ENCODE data around the gene DUSP15.

The DUSP15 gene

DNA sequence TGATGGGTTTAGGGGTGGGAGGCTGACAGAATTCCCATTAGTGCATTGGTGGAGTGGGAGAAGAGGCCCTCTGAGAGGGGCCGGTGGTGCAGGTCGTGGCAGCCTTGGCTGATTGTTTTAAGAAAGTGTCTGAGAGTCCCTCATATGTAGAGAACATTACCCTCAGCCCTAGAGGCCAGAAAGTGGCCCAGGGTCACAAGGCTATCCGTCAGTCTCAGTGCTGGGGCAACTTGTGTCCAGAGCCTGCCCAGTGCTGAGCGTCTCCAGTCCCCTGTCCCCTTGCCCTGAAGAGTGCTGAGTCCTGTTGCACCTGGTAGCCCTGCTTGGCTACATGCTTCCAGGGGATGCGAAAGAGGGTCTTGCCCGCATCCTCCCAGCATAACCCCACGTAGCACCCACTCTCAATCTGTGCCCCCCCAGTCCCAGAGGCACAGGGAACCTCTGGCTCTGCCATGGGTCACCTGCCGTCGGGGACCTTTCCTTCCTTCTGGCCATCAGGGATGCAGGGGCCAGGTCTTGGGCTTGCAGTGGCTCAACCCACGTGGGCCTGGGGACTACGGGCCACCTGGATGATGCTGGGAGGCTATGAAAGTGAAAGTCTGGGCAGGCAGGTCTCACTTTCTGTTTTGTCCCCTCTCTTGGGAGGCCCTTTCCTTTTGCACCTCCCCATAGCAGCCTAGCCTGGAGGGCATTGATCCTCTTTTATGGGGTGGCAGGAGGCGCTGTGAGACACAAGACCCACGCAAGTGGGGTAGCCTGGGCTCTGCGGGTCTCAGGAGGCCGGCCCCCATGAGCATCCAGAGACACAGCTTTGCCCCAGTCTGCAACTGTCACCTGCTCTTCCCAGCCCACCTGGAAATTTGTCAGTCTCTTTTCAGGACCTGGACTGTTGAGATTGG is 12.2 kb downstream of the DUSP15 start:
- no peak overlapping the region for H3K4me3 ChIP-seq (ENCODE audit: low read depth in 1 of 2, low read length in 2 of 2)
- peaks cover 0 to 20% of the 10 kb centered on the region in 2 donors for H3K4me1 ChIP-seq (ENCODE audit: control insufficient read depth in 1 of 2, insufficient read depth in 2 of 2, low read length in 2 of 2)
- H3K36me3 ChIP-seq (ENCODE audit: control insufficient read depth in 1 of 2, insufficient read depth in 2 of 2, low read length in 2 of 2) = no peaks in the 10 kb centered on the region
- H3K27ac ChIP-seq (ENCODE audit: low read length) = no peak overlapping the region
- peaks cover 11% of the 10 kb centered on the region for H3K27me3 ChIP-seq (ENCODE audit: low read depth, low read length)
- no peaks in the 10 kb centered on the region for H3K9me3 ChIP-seq (ENCODE audit: control insufficient read depth in 1 of 2, low read length in 2 of 2)

- peaks cover 0 to 17% of the 10 kb centered on the region in 2 donors for H3K4me1 ChIP-seq (ENCODE audit: control insufficient read depth in 1 of 2, insufficient read depth in 2 of 2, low read length in 2 of 2)
- H3K36me3 ChIP-seq (ENCODE audit: control insufficient read depth in 1 of 2, insufficient read depth in 2 of 2, low read length in 2 of 2) = no peaks in the 10 kb centered on the region
- peaks cover 14% of the 10 kb centered on the region for H3K27me3 ChIP-seq (ENCODE audit: low read depth, low read length)
- H3K27ac ChIP-seq (ENCODE audit: low read length) = no peak overlapping the region
- no peaks in the 10 kb centered on the region for H3K9me3 ChIP-seq (ENCODE audit: control insufficient read depth in 1 of 2, low read length in 2 of 2)
- no peak overlapping the region for H3K4me3 ChIP-seq (ENCODE audit: low read depth in 1 of 2, low read length in 2 of 2)
Observed at GRCh38 chr20:31856516-31856915, 13.8 kb downstream of the DUSP15 start.

- Histone ChIP-seq H3K4me3 (ENCODE audit: low read depth in 1 of 2, low read length in 2 of 2) (no peak overlapping the region), H3K27me3 (ENCODE audit: low read depth, low read length) (peaks cover 14% of the 10 kb centered on the region), H3K36me3 (ENCODE audit: control insufficient read depth in 1 of 2, insufficient read depth in 2 of 2, low read length in 2 of 2) (no peaks in the 10 kb centered on the region), H3K9me3 (ENCODE audit: control insufficient read depth in 1 of 2, low read length in 2 of 2) (no peaks in the 10 kb centered on the region), H3K4me1 (ENCODE audit: control insufficient read depth in 1 of 2, insufficient read depth in 2 of 2, low read length in 2 of 2) (no peaks in the 10 kb centered on the region), H3K27ac (ENCODE audit: low read length) (no peak overlapping the region)
Observed at GRCh38 chr20:31853481-31853880, 16.8 kb downstream of the DUSP15 start.

GRCh38 chr20:31851240-31851955 is 18.9 kb downstream of the DUSP15 start:
- Histone ChIP-seq H3K36me3 (ENCODE audit: control insufficient read depth in 1 of 2, insufficient read depth in 2 of 2, low read length in 2 of 2) (no peaks in the 10 kb centered on the region), H3K27me3 (ENCODE audit: low read depth, low read length) (peaks cover 14% of the 10 kb centered on the region), H3K9me3 (ENCODE audit: control insufficient read depth in 1 of 2, low read length in 2 of 2) (no peaks in the 10 kb centered on the region), H3K4me3 (ENCODE audit: low read depth in 1 of 2, low read length in 2 of 2) (no peak overlapping the region), H3K4me1 (ENCODE audit: control insufficient read depth in 1 of 2, insufficient read depth in 2 of 2, low read length in 2 of 2) (no peaks in the 10 kb centered on the region), H3K27ac (ENCODE audit: low read length) (no peak overlapping the region)

DNA sequence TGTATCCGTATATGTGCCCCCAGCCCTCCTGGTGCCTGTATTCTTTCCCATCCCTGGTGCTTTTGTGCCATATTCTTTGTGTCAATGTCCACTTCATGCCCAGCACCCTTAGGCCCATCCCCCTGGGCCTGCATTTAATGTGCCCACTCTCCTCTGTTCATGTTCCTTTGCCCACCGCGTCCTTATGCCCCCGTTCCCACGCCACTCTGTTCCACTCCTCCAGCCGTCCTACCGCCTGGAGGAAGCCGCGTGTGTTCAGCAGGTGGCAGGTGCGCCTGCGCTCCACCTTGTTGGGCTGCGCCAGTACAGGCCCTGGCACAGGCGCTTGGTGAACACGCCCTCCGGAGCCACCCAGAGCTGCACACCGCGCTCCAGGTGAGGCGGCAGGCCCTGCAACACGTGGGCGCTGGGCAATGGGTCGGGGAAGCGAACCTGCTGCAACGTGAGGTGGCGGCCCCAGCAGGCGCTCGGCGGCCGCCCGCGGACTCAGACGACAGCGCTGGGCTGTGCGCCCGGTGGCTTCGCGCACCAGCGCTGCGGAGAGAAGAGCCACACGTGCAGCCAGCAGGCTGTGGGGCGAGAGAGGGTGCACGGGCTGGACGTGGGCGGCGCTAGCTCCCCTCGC is 20.9 kb downstream of the DUSP15 start:
- H3K27me3 ChIP-seq (ENCODE audit: low read depth, low read length) = peaks cover 14% of the 10 kb centered on the region
- no peak overlapping the region for H3K4me3 ChIP-seq (ENCODE audit: low read depth in 1 of 2, low read length in 2 of 2)
- H3K4me1 ChIP-seq (ENCODE audit: control insufficient read depth in 1 of 2, insufficient read depth in 2 of 2, low read length in 2 of 2) = no peaks in the 10 kb centered on the region
- H3K27ac ChIP-seq (ENCODE audit: low read length) = no peak overlapping the region
- no peaks in the 10 kb centered on the region for H3K9me3 ChIP-seq (ENCODE audit: control insufficient read depth in 1 of 2, low read length in 2 of 2)
- no peaks in the 10 kb centered on the region for H3K36me3 ChIP-seq (ENCODE audit: control insufficient read depth in 1 of 2, insufficient read depth in 2 of 2, low read length in 2 of 2)

DNA sequence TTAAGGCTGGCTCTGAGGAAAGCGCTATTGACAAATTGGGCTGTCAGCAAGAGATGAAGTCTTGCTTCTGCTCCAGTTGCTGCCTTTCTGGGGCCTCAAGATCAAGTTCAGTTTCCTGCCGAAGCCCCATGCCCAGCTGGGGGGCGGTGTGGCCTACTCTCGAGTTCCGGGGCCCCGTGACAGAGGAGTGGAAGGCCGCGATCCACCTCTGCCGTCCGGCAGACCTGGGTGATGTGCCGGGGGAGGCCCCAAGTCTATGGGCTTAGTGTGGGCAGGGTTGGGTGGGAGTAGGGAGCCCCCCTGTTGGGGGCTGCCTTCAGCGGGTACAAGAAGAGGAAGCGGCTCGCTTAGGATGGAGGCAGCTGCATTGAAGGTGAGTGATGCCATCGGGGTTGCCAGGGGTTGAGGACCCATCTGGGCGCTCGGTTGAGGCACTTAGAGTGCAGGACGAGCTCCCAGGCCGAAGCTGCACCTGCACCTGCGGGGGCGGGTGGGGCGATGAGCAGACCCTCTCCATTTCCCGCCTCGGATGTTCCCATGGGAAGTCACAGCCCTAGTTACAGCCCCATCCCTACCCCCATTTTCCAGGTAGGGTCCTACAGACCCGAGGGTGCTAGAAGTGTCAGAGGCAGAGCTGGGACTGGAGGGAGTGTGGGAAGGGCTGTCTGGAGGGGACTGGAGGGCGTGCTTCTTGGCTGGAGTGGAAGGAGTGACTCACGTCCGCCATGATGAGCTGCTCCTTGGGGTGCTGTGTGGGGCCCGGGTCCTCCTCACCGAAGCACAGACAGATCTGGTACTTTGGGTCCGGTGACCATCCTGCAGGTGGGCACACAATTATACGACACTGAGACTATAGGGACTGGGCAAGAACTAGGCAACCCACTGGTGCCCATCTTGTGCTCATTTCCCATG is 22.0 kb downstream of the DUSP15 start:
- no peaks in the 10 kb centered on the region for H3K9me3 ChIP-seq (ENCODE audit: control insufficient read depth in 1 of 2, low read length in 2 of 2)
- peaks cover 14% of the 10 kb centered on the region for H3K27me3 ChIP-seq (ENCODE audit: low read depth, low read length)
- no peak overlapping the region for H3K27ac ChIP-seq (ENCODE audit: low read length)
- H3K4me1 ChIP-seq (ENCODE audit: control insufficient read depth in 1 of 2, insufficient read depth in 2 of 2, low read length in 2 of 2) = no peaks in the 10 kb centered on the region
- no peak overlapping the region for H3K4me3 ChIP-seq (ENCODE audit: low read depth in 1 of 2, low read length in 2 of 2)
- no peaks in the 10 kb centered on the region for H3K36me3 ChIP-seq (ENCODE audit: control insufficient read depth in 1 of 2, insufficient read depth in 2 of 2, low read length in 2 of 2)

GRCh38 chr20:31846793-31847138 is 23.6 kb downstream of the DUSP15 start:
- no peak overlapping the region for H3K4me3 ChIP-seq (ENCODE audit: low read depth in 1 of 2, low read length in 2 of 2)
- no peaks in the 10 kb centered on the region for H3K36me3 ChIP-seq (ENCODE audit: control insufficient read depth in 1 of 2, insufficient read depth in 2 of 2, low read length in 2 of 2)
- H3K27ac ChIP-seq (ENCODE audit: low read length) = no peak overlapping the region
- peaks cover 11% of the 10 kb centered on the region for H3K27me3 ChIP-seq (ENCODE audit: low read depth, low read length)
- no peaks in the 10 kb centered on the region for H3K9me3 ChIP-seq (ENCODE audit: control insufficient read depth in 1 of 2, low read length in 2 of 2)
- H3K4me1 ChIP-seq (ENCODE audit: control insufficient read depth in 1 of 2, insufficient read depth in 2 of 2, low read length in 2 of 2) = peaks cover 0 to 11% of the 10 kb centered on the region in 2 donors

DNA sequence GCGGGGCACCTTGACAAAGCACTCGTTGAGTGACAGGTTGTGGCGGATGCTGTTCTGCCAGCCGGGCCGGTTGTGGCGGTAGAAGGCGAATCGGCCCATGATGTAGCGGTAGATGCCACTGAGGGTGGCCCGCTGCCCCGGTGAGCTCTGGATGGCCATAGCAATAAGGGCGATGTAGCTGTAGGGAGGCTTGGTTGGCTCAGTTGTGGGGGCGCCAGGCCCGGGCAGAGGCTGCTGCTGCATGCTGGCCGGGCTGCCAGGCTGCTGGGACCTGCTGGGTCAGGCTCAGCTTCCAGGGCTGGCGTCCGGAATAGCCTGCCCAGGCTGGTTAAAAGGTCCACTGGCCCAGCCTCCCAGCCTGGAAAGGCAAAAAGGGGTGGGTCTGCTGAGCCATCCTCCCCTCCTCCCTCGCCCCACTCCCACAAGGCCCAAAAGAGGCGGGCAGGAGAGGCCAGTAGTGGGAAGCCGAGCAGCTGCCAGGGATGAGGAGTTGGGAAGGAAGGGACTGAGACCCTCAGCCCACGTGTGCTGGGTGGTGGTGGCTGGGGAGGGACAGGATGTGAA is 24.9 kb downstream of the DUSP15 start, which contains the start of gene FOXS1:
TSS of gene FOXS1 (minus strand) at position 305 of the 564 bp plus-strand sequence. CDS start at position 243, 62 bp downstream.
- no peaks in the 10 kb centered on the region for H3K9me3 ChIP-seq (ENCODE audit: control insufficient read depth in 1 of 2, low read length in 2 of 2)
- H3K27ac ChIP-seq (ENCODE audit: low read length) = no peak within 1 kb of the TSS
- peaks cover 7% of the 10 kb centered on the region for H3K27me3 ChIP-seq (ENCODE audit: low read depth, low read length)
- no peaks in the 10 kb centered on the region for H3K36me3 ChIP-seq (ENCODE audit: control insufficient read depth in 1 of 2, insufficient read depth in 2 of 2, low read length in 2 of 2)
- H3K4me3 ChIP-seq (ENCODE audit: low read depth in 1 of 2, low read length in 2 of 2) = no peak within 1 kb of the TSS
- peaks cover 0 to 11% of the 10 kb centered on the region in 2 donors for H3K4me1 ChIP-seq (ENCODE audit: control insufficient read depth in 1 of 2, insufficient read depth in 2 of 2, low read length in 2 of 2)

- Histone ChIP-seq H3K4me3 (ENCODE audit: low read depth in 1 of 2, low read length in 2 of 2) (no peak overlapping the region), H3K27ac (ENCODE audit: low read length) (no peak overlapping the region), H3K36me3 (ENCODE audit: control insufficient read depth in 1 of 2, insufficient read depth in 2 of 2, low read length in 2 of 2) (no peaks in the 10 kb centered on the region), H3K27me3 (ENCODE audit: low read depth, low read length) (peaks cover 7% of the 10 kb centered on the region), H3K9me3 (ENCODE audit: control insufficient read depth in 1 of 2, low read length in 2 of 2) (no peaks in the 10 kb centered on the region), H3K4me1 (ENCODE audit: control insufficient read depth in 1 of 2, insufficient read depth in 2 of 2, low read length in 2 of 2) (peaks cover 0 to 11% of the 10 kb centered on the region in 2 donors)
Observed at GRCh38 chr20:31844737-31845299, 25.5 kb downstream of the DUSP15 start.

GRCh38 chr20:31843881-31844280 is 26.4 kb downstream of the DUSP15 start:
- Histone ChIP-seq H3K27me3 (ENCODE audit: low read depth, low read length) (peaks cover under 1% of the 10 kb centered on the region), H3K27ac (ENCODE audit: low read length) (no peak overlapping the region), H3K4me1 (ENCODE audit: control insufficient read depth in 1 of 2, insufficient read depth in 2 of 2, low read length in 2 of 2) (peaks cover 0 to 11% of the 10 kb centered on the region in 2 donors), H3K36me3 (ENCODE audit: control insufficient read depth in 1 of 2, insufficient read depth in 2 of 2, low read length in 2 of 2) (no peaks in the 10 kb centered on the region), H3K9me3 (ENCODE audit: control insufficient read depth in 1 of 2, low read length in 2 of 2) (no peaks in the 10 kb centered on the region), H3K4me3 (ENCODE audit: low read depth in 1 of 2, low read length in 2 of 2) (no peak overlapping the region)
